GM18861 (cell line): Measurements from ENCODE around the gene PPP3R2.
A peak's percentile ranks its signal among the peaks of the same experiment; 100 is the strongest.

Experiments
- ATAC-seq: cut with Tn5 transposase; IDR thresholded peaks from one replicate; pipeline ENCODE4 v1.9.1; 2021; ENCODE audit not compliant: unreplicated experiment

The PPP3R2 gene

GRCh38 chr9:101594796-101595195 is at the start of gene PPP3R2:
Gene PPP3R2 (minus strand): TSS chr9:101594969. CDS start chr9:101594921, 48 bp downstream.
- ATAC-seq, result no peak

GRCh38 chr9:101639785-101640665 is 45.3 kb upstream of the PPP3R2 start:
- ATAC-seq, result no peak

GRCh38 chr9:101639311-101639710 is 44.5 kb upstream of the PPP3R2 start:
- ATAC-seq, result no peak

GRCh38 chr9:101636247-101636646 is 41.5 kb upstream of the PPP3R2 start:
- ATAC-seq, result no peak

GRCh38 chr9:101635473-101635872 is 40.7 kb upstream of the PPP3R2 start:
- no peak for ATAC-seq

GRCh38 chr9:101634741-101635409 is 40.1 kb upstream of the PPP3R2 start:
- ATAC-seq, result no peak

- no peak for ATAC-seq
Observed at GRCh38 chr9:101632611-101633010, 37.8 kb upstream of the PPP3R2 start.

- no peak for ATAC-seq
Observed at GRCh38 chr9:101631892-101632291, 37.1 kb upstream of the PPP3R2 start.

GRCh38 chr9:101629636-101630035 is 34.9 kb upstream of the PPP3R2 start:
- no peak for ATAC-seq

- no peak for ATAC-seq
Observed at GRCh38 chr9:101628173-101628572, 33.4 kb upstream of the PPP3R2 start.

GRCh38 chr9:101626295-101626694 is 31.5 kb upstream of the PPP3R2 start:
- ATAC-seq, result no peak

GRCh38 chr9:101625876-101626275 is 31.1 kb upstream of the PPP3R2 start:
- no peak for ATAC-seq

GRCh38 chr9:101620452-101620851 is 25.7 kb upstream of the PPP3R2 start:
- ATAC-seq, result peak; percentile 77

- peak; percentile 62 for ATAC-seq
Observed at GRCh38 chr9:101618698-101619097, 23.9 kb upstream of the PPP3R2 start.

GRCh38 chr9:101605547-101605946 is 10.8 kb upstream of the PPP3R2 start:
- ATAC-seq, result no peak

GRCh38 chr9:101604296-101604695 is 9.5 kb upstream of the PPP3R2 start:
- no peak for ATAC-seq

GRCh38 chr9:101601904-101602765 is 7.4 kb upstream of the PPP3R2 start:
- peak; percentile 59 for ATAC-seq

GRCh38 chr9:101593345-101593744 is 1.4 kb downstream of the PPP3R2 start:
- ATAC-seq, result no peak

GRCh38 chr9:101592788-101593187 is 2.0 kb downstream of the PPP3R2 start:
- no peak for ATAC-seq

- ATAC-seq, result no peak
Observed at GRCh38 chr9:101591787-101592446, 2.9 kb downstream of the PPP3R2 start.

GRCh38 chr9:101590901-101591300 is 3.9 kb downstream of the PPP3R2 start:
- no peak for ATAC-seq
